PFSK-1 (cell line): ENCODE data around the gene CFLAR.

Experiments
- POLR2AphosphoS5 ChIP-seq: IDR thresholded peaks from 2 replicates; pipeline ENCODE4 v1.6.1; 2012; ENCODE audit warnings: low read depth, mild to moderate bottlenecking, control low read depth, low read length, moderate library complexity
- REST ChIP-seq, 2 experiments: IDR thresholded peaks; 2 replicates each; pipeline versions ENCODE4 v1.6.1 to v1.8.0; 2011 to 2012; ENCODE audit warnings: low read depth in 2 of 2, low read length in 2 of 2, control low read depth in 1 of 2, inconsistent platforms in 1 of 2, mild to moderate bottlenecking in 1 of 2, moderate library complexity in 1 of 2; ENCODE audit not compliant: insufficient read depth in 1 of 2
- SIN3A ChIP-seq: IDR thresholded peaks from 2 replicates; pipeline ENCODE4 v1.6.1; 2012; ENCODE audit warnings: mild to moderate bottlenecking, low read length, moderate library complexity, borderline replicate concordance; ENCODE audit not compliant: insufficient read depth
- TAF1 ChIP-seq: IDR thresholded peaks from 2 replicates; pipeline ENCODE4 v1.6.1; 2012; ENCODE audit warnings: low read length, control low read depth, borderline replicate concordance; ENCODE audit not compliant: insufficient read depth

GRCh38 chr2:201149064-201149820, 33.3 kb downstream of the CFLAR start:
- TF ChIP-seq TAF1 = no peak
- TF ChIP-seq REST (IDR thresholded peaks at IDR 0.05; ENCODE audit: insufficient read depth in 1 of 2, low read depth in 2 of 2, low read length in 2 of 2) = no peak
- TF ChIP-seq SIN3A = no peak
- TF ChIP-seq POLR2AphosphoS5 = no peak
